NCI-H1436 treated with DMSO at 0.1 percent for 48 hours (cell line): ENCODE measurements around the gene SERPINI1.
"Not testable (repeated sequence)": the region's sequence is repeated elsewhere in the genome, so short reads cannot be mapped to it uniquely, and the experiment has no call there.

Experiments used
- DNase-seq: peaks from one replicate; lab custom pipeline; 2025; lab: John Stamatoyannopoulos, UW

Gene SERPINI1

DNA sequence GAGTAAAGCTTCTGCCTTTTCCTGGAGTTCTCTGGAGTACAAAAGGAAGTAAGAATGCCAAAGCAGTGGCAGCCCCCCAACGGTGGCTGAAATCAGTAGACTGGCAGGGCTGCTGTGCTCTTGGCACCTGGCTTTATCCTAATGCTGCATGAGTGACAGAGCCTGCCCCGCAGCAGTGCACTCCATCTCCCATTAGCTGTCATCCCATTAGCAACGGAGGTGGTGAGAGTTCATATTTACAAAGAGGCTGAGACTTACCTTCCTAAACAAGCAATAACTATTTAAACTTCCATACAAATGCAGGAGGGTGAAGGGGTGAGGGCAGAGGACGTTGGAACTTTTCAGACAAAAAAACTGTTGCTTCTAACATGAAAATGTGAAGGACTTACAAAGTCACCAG lies 51.9 kb downstream of the SERPINI1 start:
- no peak for DNase-seq

DNA sequence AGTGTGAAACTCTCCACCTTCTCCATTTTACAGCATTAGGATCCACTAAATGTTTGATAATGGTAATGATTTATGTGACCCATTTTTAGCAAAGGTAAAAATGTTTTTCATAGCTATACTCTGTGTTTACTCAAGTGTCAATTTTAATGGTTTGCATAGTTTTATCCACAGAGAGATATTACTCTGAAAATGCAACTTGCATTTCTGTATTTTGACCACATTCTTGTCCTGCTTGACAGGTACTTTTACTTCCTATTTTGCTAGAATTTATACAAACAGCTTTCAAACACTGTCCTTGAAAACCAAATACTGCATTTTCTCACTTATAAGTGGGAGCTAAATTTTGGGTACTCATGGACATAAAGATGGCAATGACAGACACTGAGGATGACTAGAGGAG lies 62.9 kb downstream of the SERPINI1 start:
- no peak for DNase-seq

DNA sequence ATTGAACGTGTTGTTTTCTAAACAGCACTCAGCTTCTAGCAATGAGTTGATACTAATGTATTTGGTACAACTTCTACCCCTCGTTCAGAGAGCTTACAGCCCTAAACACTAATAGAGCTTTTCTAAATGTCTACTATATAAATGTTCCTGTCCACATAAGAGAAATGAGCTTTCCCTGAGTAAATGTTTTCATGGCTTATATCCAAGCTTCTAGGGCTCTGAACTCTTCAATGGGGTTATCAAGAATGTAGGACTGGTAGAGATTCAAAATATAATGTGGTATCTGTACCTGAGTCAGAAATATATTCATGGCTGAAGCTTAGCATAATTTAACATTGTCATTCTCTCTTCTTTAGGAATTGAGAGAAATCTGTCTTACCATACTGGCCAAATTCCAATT lies 73.4 kb downstream of the SERPINI1 start:
- no peak for DNase-seq

DNA sequence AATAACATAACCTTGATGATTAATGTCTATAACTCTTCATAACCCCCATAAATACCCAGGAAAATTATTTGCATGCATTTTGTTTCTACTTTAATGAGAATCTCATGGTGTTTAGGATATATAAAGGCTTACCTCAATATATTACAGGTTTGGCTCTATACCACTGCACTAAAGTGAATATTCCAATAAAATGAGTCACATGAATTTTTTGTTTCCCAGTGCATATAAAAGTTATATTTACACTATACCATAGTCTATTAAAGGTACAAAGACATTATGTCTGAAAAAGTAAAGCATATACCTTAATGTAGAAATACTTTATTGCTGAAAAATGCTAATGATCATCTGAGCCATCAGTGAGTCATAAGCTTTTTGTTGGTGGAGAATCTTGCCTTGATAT lies 74.7 kb downstream of the SERPINI1 start:
- no peak for DNase-seq

DNA sequence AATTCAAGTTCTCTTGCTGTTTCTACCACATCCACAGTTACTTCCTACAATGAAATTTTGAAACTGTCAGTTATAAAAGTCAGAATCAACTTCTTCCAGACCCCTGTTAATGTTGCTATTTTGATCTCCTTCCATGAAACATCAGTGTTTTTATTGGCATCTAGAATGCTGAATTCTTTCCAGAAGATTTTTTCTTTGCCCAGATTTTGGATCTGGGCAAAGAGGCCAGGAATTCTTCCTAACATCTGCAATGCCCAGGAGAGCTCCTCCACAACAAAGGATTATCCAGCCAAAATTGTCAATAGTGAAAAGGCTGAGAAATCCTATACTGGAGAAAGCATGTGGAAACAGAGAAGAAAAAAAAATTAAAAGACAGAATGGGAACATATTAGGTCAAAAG lies 75.5 kb downstream of the SERPINI1 start:
- no peak for DNase-seq

DNA sequence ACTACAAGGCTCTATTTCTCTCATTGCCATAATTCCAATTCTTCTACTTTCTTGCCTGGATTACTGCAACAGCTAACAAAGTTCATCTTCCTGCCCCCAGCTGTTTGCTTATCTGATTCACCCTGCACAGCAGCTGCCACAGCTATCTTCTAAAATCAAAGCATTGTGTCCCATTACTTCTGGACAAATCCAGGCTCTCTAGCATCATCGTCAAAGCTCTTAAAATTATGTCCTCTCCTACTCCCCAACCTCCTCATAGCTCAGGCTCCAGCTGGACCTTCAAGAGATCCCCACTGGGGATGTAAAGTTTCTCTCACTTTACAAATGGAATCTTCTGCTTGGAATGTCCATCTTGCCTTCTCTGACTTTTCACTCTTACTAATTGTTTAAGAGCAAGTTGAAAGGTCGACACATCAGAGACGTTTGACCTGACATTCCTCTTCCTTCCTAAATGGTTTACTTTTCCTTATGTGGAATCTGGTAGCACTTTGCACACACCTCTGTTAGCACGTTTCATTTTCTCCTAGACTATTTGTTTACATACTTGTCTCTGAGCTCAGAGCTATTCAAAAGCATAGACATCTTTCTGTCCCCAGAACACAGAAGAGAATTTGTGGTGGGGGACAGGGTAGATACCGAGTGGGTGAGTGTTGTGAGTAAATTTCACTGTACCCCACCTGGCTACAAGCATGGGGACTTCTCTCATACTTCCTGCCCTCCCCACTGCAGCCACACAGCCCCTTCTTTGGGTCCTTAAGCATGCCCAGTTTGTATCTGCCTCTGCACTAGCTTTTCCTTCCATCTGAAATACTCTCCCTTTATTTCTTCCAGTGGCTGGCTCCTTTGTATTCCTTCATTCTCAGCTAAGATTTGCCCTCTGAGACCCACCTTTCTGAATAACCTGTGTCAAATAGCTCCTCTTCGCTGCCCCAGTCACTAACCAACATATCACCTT lies 77.9 kb downstream of the SERPINI1 start:
- DNase-seq: no peak

DNA sequence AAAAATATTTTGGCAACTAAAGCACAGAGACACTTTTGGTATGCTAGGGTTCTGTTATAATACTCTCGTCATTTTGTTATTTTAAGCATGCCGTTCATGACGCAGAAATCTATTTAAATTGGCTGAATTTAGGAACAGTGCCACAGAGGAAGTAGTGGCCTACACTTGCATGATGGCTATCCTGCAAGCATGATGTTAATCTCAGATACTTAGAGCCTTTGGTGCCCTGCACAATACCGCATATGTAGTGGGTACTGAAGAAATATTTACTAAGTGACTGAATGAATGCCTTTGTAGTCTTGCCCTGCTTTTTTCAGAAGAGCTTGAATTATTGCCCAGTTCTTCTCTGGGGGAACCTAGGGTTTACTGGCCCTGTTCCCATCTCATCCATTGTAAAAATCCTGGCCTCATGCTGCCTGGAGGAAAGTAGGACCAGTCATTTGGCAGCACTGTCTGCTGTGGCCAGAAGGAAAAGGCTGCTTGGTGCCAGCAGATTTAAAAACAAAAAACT lies 79.0 kb downstream of the SERPINI1 start:
- no peak for DNase-seq

DNA sequence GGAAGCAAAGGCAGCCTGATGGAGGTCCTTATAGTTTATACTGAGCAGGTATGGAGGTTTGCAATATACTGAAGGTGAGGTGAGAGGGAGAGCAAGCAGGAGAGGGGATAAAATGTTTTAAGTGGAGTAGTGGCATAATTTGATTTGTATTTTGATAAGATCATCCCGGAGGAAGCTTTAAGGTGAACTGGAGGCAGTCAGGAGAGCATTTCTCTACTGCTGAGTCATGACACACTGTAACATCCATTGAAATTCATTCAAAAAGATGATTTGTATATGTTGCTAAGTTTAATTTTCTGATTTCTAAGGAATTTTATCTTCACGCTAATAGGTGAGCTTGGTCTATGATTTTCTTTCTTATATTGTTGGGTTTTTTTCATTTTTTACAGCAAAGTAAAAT lies 81.4 kb downstream of the SERPINI1 start:
- DNase-seq: no peak

DNA sequence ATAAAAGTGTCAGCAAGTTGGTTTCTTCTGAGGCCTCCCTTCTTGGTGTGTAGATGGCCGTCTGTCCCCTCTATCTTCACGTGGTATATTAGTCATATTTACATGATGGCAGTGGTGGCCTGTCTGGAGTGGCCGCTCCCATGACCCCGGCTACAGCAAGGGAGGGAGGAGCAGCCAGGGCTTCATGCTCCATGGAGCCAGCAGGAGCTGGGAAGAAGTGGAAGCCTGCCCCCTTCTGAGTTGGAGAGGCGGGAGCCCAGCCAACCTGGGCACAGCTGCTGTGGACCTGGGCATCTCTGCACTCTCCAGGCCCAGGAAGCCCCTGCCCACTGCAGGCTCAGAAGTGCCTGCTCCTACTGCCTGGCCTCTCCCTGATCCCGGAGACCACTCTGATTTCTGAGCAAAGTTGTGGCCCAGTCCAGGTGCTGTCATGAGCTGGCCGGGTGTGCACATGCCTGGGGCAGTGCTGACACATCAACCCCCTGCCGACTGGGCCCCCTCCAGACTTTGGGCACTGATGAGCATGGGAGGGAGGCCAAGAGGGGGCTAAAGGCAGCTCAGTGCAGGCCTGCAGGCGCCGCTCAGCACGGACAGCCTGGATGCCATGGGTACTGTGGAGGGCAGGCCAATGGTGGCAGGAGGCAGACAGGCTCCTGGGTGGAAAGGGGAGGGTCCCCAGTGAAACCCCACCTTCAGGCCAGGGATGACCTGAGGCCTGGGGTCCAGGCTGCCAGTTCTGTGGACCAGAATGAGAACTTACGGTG lies 84.8 kb downstream of the SERPINI1 start:
- DNase-seq: no peak

DNA sequence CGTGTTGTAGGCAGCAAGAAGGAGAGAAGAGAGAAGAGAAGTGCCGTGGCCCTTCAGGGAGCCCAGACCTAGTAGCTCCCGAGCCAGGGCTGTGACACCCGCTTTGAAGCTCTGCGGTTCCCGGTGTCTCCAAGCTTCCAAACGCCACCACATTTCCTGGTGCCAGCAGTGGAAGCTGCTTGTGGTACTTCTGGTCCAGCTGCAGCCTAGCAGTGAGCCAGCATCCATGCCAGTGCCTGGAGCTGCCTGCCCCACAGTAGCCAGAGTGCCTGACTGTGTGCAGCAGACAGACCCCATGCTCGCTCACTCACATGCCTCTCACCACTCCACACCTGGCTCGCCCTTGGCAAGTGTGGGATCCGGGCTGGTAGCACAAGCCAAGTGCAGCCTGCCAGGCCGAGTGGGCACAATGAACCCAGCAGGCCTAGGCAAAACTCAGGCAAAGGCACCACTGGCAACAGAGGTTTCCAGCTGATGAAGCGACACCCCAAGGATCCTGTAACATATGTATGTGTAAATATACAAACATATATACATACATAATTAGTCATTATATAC lies 85.8 kb downstream of the SERPINI1 start:
- DNase-seq: no peak

DNA sequence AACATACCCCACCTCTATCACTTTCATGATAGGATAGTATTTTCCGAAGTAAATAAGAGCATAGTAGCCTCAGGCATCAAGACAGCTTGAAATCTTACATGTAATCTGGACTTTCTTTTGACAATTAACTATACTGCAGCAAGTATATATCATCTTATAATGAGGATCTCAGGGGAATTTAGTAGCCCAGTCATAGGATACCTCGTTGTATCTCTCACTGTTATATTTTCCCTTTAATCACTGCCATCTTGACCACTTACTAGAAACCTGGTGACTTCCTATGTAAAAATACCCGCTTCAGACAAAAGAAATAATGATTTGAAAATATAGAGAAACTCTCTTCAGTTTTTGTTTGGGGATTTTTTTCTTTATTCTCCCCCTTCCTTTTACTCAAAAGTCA lies 88.2 kb downstream of the SERPINI1 start:
- DNase-seq: no peak

DNA sequence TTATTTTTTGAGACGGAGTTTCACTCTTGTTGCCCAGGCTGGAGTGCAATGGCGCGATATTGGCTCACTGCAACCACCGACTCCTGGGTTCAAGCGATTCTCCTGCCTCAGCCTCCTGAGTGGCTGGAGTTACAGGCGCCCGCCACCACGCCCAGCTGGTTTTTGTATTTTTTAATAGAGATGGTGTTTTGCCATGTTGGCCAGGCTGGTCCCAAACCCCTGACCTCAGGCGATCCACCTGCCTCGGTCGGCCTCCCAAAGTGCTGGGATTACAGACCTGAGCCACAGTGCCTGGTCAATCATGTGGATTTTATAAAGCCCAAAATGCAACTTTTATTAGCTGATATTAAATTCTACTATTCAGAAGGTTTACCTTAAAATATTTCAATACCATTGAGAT lies 92.1 kb downstream of the SERPINI1 start:
- DNase-seq: not testable (repeated sequence)

DNA sequence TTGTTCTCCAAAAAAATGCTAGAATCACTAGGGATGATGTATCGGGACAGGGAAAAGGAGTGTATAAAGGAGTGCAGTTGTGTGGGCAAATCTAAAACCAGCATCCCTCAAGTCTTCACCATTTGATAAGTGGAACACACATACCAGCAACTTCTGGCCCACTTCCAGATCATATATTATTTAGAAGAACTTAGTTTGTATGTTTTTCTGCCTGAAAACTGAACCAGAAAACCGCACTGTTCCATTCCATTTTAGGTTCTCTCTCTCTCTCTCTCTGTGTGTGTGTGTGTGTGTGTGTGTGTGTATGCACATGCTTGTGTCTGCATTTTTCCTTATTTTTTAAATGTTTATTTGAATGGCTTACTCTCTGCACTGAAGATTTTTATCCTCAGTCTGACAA lies 93.5 kb downstream of the SERPINI1 start:
- DNase-seq: no peak

DNA sequence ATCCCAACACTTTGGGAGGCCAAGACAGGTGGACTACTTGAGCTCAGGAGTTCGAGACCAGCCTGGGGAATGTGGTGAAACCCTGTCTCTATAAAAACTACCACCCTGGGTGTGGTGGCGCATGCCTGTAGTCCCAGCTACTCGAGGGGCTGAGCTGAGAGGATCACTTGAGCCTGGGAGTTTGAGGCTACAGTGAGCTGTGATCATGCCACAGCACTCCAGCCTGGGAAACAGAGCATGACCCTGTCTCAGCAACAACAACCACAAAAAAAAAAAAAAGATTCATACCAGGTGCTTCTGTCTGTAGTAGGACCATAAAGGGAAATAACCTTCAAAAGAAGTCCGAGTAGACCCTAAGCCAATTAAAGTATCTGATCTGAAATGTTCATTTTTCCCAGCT lies 94.5 kb downstream of the SERPINI1 start:
- no peak for DNase-seq

DNA sequence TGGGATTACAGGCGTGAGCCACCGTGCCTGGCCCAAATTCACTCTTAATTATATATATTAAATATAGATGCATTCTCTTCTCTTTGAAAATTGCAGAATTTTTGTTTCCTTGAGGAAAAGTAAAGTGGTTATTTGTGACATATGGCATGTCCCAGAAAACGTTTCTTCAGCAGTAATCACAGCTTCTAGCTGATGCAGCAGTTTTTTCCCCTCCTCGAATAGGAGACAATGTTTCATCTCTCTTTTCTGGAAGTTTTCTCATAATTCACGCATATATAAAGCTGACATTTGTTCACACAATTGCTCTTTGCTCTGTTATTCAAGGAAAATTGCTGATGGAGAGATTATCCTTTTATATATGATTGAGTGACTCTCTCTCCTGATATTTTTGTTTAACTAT lies 99.8 kb downstream of the SERPINI1 start:
- DNase-seq: no peak

DNA sequence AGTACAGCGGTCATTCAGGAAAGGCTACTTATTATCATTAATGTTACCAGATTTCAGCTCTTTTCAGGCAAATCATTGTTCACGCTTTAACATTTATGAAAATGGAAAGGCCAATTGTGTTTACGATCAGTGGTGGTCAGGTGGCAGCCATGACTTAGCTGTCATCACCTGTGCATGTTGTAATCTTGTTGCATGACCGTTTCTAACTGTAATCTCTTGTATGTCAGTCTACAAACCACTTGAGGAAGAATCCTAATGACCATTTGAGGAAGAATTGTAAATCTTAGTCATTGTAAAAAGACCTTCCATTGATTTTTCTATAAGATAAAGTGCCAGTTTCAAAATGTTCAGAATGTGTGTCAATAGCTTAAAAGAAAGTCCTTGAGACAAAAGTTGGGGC lies 100.4 kb downstream of the SERPINI1 start:
- DNase-seq: no peak

DNA sequence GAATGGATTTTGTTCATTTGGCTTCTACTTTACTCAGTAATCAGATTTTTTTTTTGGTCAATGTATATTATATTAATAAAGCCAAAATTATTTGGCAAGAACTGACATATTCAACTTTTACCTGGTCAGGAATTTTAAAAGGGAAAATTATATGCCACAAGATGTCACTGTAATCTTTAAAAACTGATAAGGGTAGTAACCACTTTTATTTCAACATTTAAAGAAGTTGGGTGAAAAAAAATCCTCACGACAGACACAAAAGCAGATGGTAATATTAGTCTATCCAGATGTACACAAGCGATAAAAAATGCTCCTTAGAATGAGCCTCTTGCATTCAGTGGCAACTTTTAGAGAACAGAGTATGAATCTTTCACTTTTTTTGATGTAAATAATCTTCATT lies 101.9 kb downstream of the SERPINI1 start:
- DNase-seq: no peak

DNA sequence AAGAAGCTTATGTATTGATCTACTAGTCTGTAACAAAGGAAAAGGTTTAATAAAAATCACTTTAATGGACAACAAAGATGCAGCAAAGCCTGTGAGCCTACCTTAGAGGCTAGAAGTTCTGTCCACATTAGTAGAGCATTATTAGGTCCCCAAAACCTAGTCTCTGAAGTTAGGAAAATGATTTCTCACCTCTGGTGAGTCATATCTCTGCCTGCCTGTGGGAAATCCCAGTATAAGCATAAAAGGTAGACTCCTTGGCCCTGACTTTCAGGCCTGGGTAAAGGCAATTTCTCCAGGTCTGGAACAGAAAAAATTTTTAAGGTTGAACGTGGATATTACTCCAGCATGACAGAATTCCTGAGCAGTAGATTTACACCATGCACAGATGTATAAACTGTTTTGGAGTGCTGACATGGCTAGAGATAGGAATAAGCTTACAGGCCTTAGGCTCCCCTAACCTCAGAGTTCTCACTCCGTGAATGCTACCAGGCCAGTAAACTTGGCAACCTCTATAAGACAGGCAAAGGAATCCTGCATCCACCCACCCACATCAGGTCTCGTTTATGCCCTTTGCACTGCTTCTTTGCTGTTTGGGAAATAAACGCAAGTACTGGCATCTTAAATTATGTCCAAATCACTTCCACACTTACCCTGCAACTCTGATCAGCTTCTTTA lies 104.1 kb downstream of the SERPINI1 start:
- no peak for DNase-seq

DNA sequence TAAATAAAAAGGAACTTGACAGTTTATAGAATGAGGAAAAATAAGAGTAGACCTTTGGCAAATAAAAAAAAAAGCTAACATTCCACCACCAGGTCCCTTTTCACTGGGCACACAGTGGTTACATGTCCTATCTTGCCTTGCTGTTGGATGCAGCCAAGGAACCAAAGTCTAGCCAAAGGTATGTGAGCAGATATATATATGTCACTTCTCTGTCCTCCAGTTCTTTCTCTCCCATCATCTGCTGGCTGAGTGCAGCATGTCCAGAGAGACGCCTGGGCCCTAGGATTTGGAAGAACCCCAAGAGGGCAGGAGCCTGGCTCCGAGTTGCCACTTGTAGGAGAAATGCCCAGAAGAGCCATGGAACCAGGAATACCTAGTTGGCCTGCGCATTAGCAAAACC lies 104.7 kb downstream of the SERPINI1 start:
- no peak for DNase-seq

DNA sequence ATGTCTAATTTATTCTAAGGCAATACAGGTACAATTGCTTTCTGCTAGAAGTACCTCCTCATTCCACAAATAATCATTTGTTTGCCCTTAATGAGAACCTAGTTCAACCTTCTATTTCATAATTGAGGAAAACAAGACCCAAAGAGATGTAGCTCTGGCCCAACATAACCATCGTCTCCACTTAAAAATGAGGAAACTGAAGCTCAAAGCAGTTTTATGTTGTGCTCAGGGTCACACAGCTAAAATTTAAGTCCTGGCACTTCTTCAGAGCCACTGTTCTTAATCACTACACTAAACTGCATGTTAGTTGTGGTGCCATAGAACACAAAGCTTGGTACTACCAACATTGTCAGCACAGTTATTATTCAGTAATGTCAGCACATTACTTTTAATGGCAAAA lies 108.0 kb downstream of the SERPINI1 start:
- no peak for DNase-seq

DNA sequence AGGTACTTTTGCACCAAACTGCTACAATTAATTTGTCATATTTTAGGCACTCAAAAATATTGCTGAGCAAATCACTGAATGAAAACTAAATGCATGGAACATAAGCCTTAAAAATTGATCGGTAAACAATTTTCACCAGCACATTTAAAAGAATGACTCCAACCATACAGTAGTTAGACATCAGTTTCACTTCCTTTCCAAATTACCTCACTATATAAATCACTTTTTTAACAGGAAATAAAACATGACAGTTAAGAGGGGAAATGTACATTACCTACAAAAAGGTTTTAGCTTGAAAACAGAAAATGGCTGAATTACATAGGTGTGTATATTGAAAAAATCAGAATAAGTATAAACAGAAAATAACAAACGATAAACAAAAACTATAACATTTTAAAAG lies 108.4 kb downstream of the SERPINI1 start:
- DNase-seq: no peak

DNA sequence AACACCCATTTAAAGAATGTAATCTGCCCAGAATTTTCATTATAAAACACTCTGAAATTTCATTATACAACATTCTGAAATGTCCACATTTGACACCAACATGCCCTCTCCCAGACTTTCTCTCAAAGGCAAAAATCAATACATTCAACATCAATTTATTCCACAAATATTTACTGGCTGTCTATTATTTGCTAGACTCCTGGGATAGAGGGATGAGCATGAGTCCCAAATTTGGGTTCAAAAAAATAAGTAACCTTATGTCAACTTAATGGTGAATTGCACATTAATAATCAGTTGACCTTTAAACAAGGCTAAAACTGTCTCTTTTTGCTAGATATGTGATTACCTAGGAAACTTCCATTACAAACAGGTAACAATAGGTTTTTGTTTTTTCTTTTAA lies 109.0 kb downstream of the SERPINI1 start:
- no peak for DNase-seq
